ENCODE data around the gene RNF41. TPM values are rescaled to one million over a fixed set of nuclear protein-coding genes. Genes with fewer than 3 reads are reported as not detected.
A peak's percentile ranks its signal among the peaks of the same experiment; 100 is the strongest.

RNF41 gene
- total RNA-seq, 4 donors from 2014 or later = 39.0 to 51.3 (median 42.7) TPM

- Histone ChIP-seq H3K36me3 (peaks cover 0 to 9% (median 3%) of the 10 kb centered on the region in 4 donors), H3K4me1 (peaks cover 0 to 2% (median 0%) of the 10 kb centered on the region in 4 donors), H3K4me3 (no peak overlapping the region), H3K27ac (no peak overlapping the region), H3K27me3 (no peaks in the 10 kb centered on the region), H3K9me3 (no peaks in the 10 kb centered on the region)
- in situ Hi-C loops (cut with MboI; ENCODE audit: low pct_ligation_motif_present in 1 of 4, low pct_unique_long_range_greater_than_20kb in 1 of 4, low sequenced_read_pairs in 3 of 4) = no loop called here
- intact Hi-C loops (cut with DNase I; ENCODE audit: low total_unique reads) = no loop called here
- no peak for DNase-seq
- no peak for TF ChIP-seq EP300 (IDR thresholded peaks at IDR 0.05; ENCODE audit: low read depth)
- no peak for TF ChIP-seq POLR2A (IDR thresholded peaks at IDR 0.05)
- TF ChIP-seq, protein P1, sequence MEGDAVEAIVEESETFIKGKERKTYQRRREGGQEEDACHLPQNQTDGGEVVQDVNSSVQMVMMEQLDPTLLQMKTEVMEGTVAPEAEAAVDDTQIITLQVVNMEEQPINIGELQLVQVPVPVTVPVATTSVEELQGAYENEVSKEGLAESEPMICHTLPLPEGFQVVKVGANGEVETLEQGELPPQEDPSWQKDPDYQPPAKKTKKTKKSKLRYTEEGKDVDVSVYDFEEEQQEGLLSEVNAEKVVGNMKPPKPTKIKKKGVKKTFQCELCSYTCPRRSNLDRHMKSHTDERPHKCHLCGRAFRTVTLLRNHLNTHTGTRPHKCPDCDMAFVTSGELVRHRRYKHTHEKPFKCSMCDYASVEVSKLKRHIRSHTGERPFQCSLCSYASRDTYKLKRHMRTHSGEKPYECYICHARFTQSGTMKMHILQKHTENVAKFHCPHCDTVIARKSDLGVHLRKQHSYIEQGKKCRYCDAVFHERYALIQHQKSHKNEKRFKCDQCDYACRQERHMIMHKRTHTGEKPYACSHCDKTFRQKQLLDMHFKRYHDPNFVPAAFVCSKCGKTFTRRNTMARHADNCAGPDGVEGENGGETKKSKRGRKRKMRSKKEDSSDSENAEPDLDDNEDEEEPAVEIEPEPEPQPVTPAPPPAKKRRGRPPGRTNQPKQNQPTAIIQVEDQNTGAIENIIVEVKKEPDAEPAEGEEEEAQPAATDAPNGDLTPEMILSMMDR (IDR thresholded peaks at IDR 0.05) = no peak
- TF ChIP-seq POLR2AphosphoS5 (IDR thresholded peaks at IDR 0.05) = no peak
- WGBS, 2 donors (ENCODE audit: low coverage in 1 of 2) = 87% methylated on average over 6 of the region's 6 CpGs; no CpG with 5 or more reads in 1 of the 2 donors
These were observed 14.4 kb upstream of the RNF41 start for GRCh38 chr12:56236091-56236490.

- DNase-seq = no peak
- H3K36me3 ChIP-seq = no peaks in the 10 kb centered on the region
- 89% methylated on average over 16 of the region's 16 CpGs; no CpG with 5 or more reads in 1 of the 2 donors for WGBS, 2 donors (ENCODE audit: low coverage in 1 of 2)
- H3K4me3 ChIP-seq = no peak overlapping the region
- in situ Hi-C loops (cut with MboI; ENCODE audit: low pct_ligation_motif_present in 1 of 4, low pct_unique_long_range_greater_than_20kb in 1 of 4, low sequenced_read_pairs in 3 of 4) = no loop called here
- intact Hi-C loops (cut with DNase I; ENCODE audit: low total_unique reads) = no loop called here
- H3K27ac ChIP-seq = no peak overlapping the region
- no peak for TF ChIP-seq POLR2AphosphoS5 (IDR thresholded peaks at IDR 0.05)
- no peak for TF ChIP-seq EP300 (IDR thresholded peaks at IDR 0.05; ENCODE audit: low read depth)
- TF ChIP-seq, protein P1 (IDR thresholded peaks at IDR 0.05) = no peak
- H3K9me3 ChIP-seq = no peaks in the 10 kb centered on the region
- H3K27me3 ChIP-seq = no peaks in the 10 kb centered on the region
- peaks cover 0 to 7% (median 4%) of the 10 kb centered on the region in 4 donors for H3K4me1 ChIP-seq
These were observed 13.2 kb upstream of the RNF41 start for GRCh38 chr12:56234746-56235436.

- Histone ChIP-seq H3K9me3 (no peaks in the 10 kb centered on the region), H3K36me3 (no peaks in the 10 kb centered on the region), H3K27me3 (no peaks in the 10 kb centered on the region), H3K27ac (peak overlapping the region; percentile 82 to 87 (median 84)), H3K4me3 (peak overlapping the region in 3 of 4 donors; percentile 27 to 48 (median 37)), H3K4me1 (peaks cover 0 to 14% (median 7%) of the 10 kb centered on the region in 4 donors)
- 69% methylated on average over 11 of the region's 11 CpGs; no CpG with 5 or more reads in 1 of the 2 donors for WGBS, 2 donors (ENCODE audit: low coverage in 1 of 2)
- DNase-seq = no peak
- in situ Hi-C loops (cut with MboI; ENCODE audit: low pct_ligation_motif_present in 1 of 4, low pct_unique_long_range_greater_than_20kb in 1 of 4, low sequenced_read_pairs in 3 of 4) (no loop called here), intact Hi-C loops (cut with DNase I; ENCODE audit: low total_unique reads) (no loop called here)
- TF ChIP-seq, protein P1 (IDR thresholded peaks at IDR 0.05) = no peak
- no peak for TF ChIP-seq EP300 (IDR thresholded peaks at IDR 0.05; ENCODE audit: low read depth)
- no peak for TF ChIP-seq POLR2AphosphoS5 (IDR thresholded peaks at IDR 0.05)
- TF ChIP-seq POLR2A (IDR thresholded peaks at IDR 0.05) = no peak
These were observed 9.5 kb upstream of the RNF41 start for GRCh38 chr12:56231184-56231582.

DNA sequence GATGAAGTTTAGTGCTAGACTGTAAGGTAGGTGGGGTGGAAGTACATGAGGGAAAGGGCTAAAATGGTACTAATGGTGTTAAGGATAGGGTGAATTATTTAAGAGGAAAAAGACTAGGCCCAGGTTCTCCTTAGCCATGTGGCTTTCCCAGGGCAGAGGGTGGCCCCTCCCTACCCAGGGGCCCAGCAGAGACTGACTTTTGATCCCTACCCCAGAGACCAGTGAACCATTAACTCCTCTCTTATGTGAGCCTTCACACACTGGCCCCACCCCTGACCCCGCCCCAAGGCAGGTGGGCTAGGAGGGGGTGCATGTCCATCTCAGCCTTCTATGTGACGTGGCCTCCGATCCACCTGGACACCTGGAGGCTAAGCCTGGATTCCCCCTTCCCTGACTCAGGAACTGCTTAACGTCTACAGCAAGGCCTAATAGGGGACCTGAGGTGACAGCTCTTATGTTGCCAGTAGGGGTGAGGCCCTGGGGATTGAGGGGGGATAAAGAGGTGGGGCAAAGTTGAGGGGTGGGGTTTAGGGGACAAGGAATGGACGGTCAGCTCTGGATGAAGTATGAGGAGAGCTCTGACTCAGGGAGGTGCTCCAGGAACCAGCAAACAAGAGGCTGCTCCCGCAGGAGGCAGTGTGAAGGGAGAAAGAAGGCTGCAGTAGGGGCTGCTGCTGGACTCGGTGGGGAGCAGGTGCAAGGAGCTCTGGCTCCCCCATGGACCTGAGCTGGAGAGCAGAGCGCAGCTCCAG, 8.9 kb upstream of the RNF41 start:
- no peaks in the 10 kb centered on the region for H3K9me3 ChIP-seq
- 41% methylated on average over 7 of the region's 8 CpGs; no CpG with 5 or more reads in 1 of the 2 donors for WGBS, 2 donors (ENCODE audit: low coverage in 1 of 2)
- H3K27ac ChIP-seq = peak overlapping the region; percentile 82 to 87 (median 84)
- DNase-seq = peak; percentile 87
- TF ChIP-seq, protein P1 (IDR thresholded peaks at IDR 0.05) = peak in 1 of 5 experiments; percentile 19
- TF ChIP-seq POLR2AphosphoS5 (IDR thresholded peaks at IDR 0.05) (peak in 2 of 3 donors; percentile 64 to 72), EP300 (IDR thresholded peaks at IDR 0.05; ENCODE audit: low read depth) (no peak), POLR2A (IDR thresholded peaks at IDR 0.05) (peak; percentile 55)
- peaks cover 0 to 14% (median 7%) of the 10 kb centered on the region in 4 donors for H3K4me1 ChIP-seq
- H3K4me3 ChIP-seq = peak overlapping the region in 3 of 4 donors; percentile 27 to 48 (median 37)
- no peaks in the 10 kb centered on the region for H3K27me3 ChIP-seq
- H3K36me3 ChIP-seq = no peaks in the 10 kb centered on the region
- intact Hi-C loops (cut with DNase I; ENCODE audit: low total_unique reads) (no loop called here), in situ Hi-C loops (cut with MboI; ENCODE audit: low pct_ligation_motif_present in 1 of 4, low pct_unique_long_range_greater_than_20kb in 1 of 4, low sequenced_read_pairs in 3 of 4) (no loop called here)
